Stomach (tissue), 9 donors: ENCODE results near the gene TMEM170A. TPM values are rescaled to one million over a fixed set of nuclear protein-coding genes. Genes with fewer than 3 reads are reported as not detected.
"Not testable (repeated sequence)": the region's sequence is repeated elsewhere in the genome, so short reads cannot be mapped to it uniquely, and the experiment has no call there.

Experiments used
- DNase-seq, 2 donors: peaks; one replicate each; pipeline versions ENCODE4 v3.0.0 to v3.0.0-alpha.2; 2013 to 2019
- H3K27ac ChIP-seq, 5 donors: fragments of 200-600 bp in 4 of 5; sonication (generic) in 4 of 5; one replicate each; pipeline ENCODE4 v1.5.1; 2013 to 2019; ENCODE audit warnings: mild to moderate bottlenecking in 1 of 5, moderate library complexity in 1 of 5
- H3K27me3 ChIP-seq, 3 donors: fragments of 200-600 bp; sonication (generic); one replicate each; pipeline ENCODE4 v1.5.1; 2017 to 2019; ENCODE audit warnings: mixed run types in 1 of 3
- H3K36me3 ChIP-seq, 4 donors: fragments of 200-600 bp; sonication (generic); 1 replicate in 3 of 4; 2 replicates in 1 of 4; pipeline ENCODE4 v1.5.1; 2016 to 2019
- H3K4me1 ChIP-seq, 4 donors: fragments of 200-600 bp; sonication (generic); one replicate each; pipeline ENCODE4 v1.5.1; 2016 to 2019
- H3K4me3 ChIP-seq, 4 donors: fragments of 200-600 bp; sonication (generic) in 3 of 4; one replicate each; pipeline ENCODE4 v1.5.1; 2016 to 2019; ENCODE audit warnings: mild to moderate bottlenecking in 1 of 4
- H3K9me3 ChIP-seq, 4 donors: fragments of 200-600 bp; sonication (generic); one replicate each; pipeline ENCODE4 v1.5.1; 2016 to 2019
- EP300 ChIP-seq: sonication (generic); formaldehyde crosslinking; IDR thresholded peaks from one replicate; pipeline ENCODE4 v1.6.1; 2017; ENCODE audit warnings: antibody characterized with exemption
- POLR2A ChIP-seq, 4 donors: fragments of 450-650 bp; IDR thresholded peaks; one replicate each; pipeline ENCODE4 v1.6.1; 2016; ENCODE audit warnings: antibody characterized with exemption in 4 of 4, control low read depth in 2 of 4, mild to moderate bottlenecking in 1 of 4, moderate library complexity in 1 of 4
- POLR2AphosphoS5 ChIP-seq, 3 donors: sonication (generic); formaldehyde crosslinking; IDR thresholded peaks; one replicate each; pipeline ENCODE4 v1.6.1; 2016; ENCODE audit warnings: antibody characterized with exemption in 3 of 3
- WGBS, 5 donors: extraction: QIAGEN DNeasy Blood & Tissue Kit in 3 of 5; methylation state at CpG; one replicate each; pipeline versions ENCODE4 v1.1.5 to v1.1.7; 2013 to 2018; 5-methylcytosine and 5-hydroxymethylcytosine counted together
- intact Hi-C: fragments of 100-400 bp; cut with DNase I; formaldehyde crosslinking; loops from one replicate; pipeline ENCODE4 v1.15.1; 2023; ENCODE audit warnings: low total_unique reads
- polyA plus RNA-seq, 3 donors: library from polyadenylated mRNA; stranded (reverse); fragments of 200-250 nt; gene quantifications; one replicate each; pipeline ENCODE4 v1.2.3, GENCODE V29; 2013
- total RNA-seq, 5 donors: library from RNA; depleted of rRNA; stranded (reverse); fragments of >200 nt; gene quantifications; one replicate each; pipeline versions ENCODE4 v1.1.0 to v1.2.3, GENCODE V29; 2014 to 2016
- TF ChIP-seq, protein P1 (sequence below), 7 experiments: fragments of 450-650 bp in 4 of 7; fragments of 200-600 bp in 3 of 7; sonication (generic) in 3 of 7; IDR thresholded peaks; one replicate each; pipeline ENCODE4 v1.5.1; 2016 to 2019; ENCODE audit warnings: antibody characterized with exemption in 7 of 7, control low read depth in 2 of 7, mild to moderate bottlenecking in 1 of 7
- donor health status: healthy with polysubstance abuse.
- donor health status: Bipolar disorder and iron deficiency.
- donor health status: healthy.

The TMEM170A gene
- total and polyA plus RNA-seq, 8 donors = 3.6 to 134 (median 9.6) TPM

- intact Hi-C loops = no loop called here
- no peaks in the 10 kb centered on the region for H3K27me3 ChIP-seq
- H3K4me1 ChIP-seq = peaks cover 20 to 59% (median 37%) of the 10 kb centered on the region in 4 donors
- no peak for DNase-seq
- WGBS, 5 donors = 36 to 60% (median 54%) methylated on average over 4 of the region's 4 CpGs
- no peak overlapping the region for H3K4me3 ChIP-seq
- no peaks in the 10 kb centered on the region for H3K9me3 ChIP-seq
- TF ChIP-seq, protein P1, sequence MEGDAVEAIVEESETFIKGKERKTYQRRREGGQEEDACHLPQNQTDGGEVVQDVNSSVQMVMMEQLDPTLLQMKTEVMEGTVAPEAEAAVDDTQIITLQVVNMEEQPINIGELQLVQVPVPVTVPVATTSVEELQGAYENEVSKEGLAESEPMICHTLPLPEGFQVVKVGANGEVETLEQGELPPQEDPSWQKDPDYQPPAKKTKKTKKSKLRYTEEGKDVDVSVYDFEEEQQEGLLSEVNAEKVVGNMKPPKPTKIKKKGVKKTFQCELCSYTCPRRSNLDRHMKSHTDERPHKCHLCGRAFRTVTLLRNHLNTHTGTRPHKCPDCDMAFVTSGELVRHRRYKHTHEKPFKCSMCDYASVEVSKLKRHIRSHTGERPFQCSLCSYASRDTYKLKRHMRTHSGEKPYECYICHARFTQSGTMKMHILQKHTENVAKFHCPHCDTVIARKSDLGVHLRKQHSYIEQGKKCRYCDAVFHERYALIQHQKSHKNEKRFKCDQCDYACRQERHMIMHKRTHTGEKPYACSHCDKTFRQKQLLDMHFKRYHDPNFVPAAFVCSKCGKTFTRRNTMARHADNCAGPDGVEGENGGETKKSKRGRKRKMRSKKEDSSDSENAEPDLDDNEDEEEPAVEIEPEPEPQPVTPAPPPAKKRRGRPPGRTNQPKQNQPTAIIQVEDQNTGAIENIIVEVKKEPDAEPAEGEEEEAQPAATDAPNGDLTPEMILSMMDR (IDR thresholded peaks at IDR 0.05) = no peak
- TF ChIP-seq POLR2A (IDR thresholded peaks at IDR 0.05) (no peak), EP300 (no peak), POLR2AphosphoS5 (IDR thresholded peaks at IDR 0.05) (no peak)
- no peak overlapping the region for H3K27ac ChIP-seq
- no peaks in the 10 kb centered on the region for H3K36me3 ChIP-seq
Measured at GRCh38 chr16:75458029-75458428, 6.5 kb downstream of the TMEM170A start.

DNA sequence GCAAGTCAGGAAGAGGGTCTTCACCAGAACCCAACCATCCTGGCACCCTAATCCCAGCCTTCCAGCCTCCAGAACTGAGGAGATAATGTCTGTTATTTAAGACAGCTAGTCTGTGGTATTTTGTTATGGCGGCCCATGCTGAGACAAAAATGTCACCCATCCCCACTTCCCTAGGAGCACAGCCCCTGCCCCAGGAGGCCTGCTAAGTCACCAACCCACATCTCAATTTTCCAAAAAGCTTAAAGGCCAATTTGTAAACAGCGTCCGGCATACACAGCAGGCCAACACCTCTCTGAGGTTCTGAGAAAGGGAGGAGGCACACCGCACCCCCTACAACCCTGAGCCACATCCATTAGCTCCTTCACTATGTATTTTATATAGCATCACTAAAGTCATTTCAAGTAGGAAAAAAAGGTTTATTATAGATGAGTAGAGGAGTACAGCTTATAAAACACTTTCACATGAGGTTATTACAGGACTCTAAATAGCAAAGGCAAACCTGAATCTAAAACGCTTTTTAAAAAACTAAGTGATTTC lies 6.9 kb downstream of the TMEM170A start:
- TF ChIP-seq POLR2AphosphoS5 (IDR thresholded peaks at IDR 0.05) (no peak), EP300 (no peak), POLR2A (IDR thresholded peaks at IDR 0.05) (no peak)
- TF ChIP-seq, protein P1 (IDR thresholded peaks at IDR 0.05) = no peak
- H3K27me3 ChIP-seq = no peaks in the 10 kb centered on the region
- H3K36me3 ChIP-seq = no peaks in the 10 kb centered on the region
- 80 to 84% (median 82%) methylated on average over 5 of the region's 5 CpGs for WGBS, 5 donors
- H3K4me3 ChIP-seq = no peak overlapping the region
- no peak overlapping the region for H3K27ac ChIP-seq
- no peak for DNase-seq
- intact Hi-C loops = no loop called here
- H3K4me1 ChIP-seq = peaks cover 15 to 59% (median 36%) of the 10 kb centered on the region in 4 donors
- no peaks in the 10 kb centered on the region for H3K9me3 ChIP-seq

GRCh38 chr16:75456971-75457370 lies 7.5 kb downstream of the TMEM170A start:
- Histone ChIP-seq H3K27ac (no peak overlapping the region), H3K4me3 (no peak overlapping the region), H3K27me3 (no peaks in the 10 kb centered on the region), H3K36me3 (no peaks in the 10 kb centered on the region), H3K4me1 (peaks cover 10 to 58% (median 33%) of the 10 kb centered on the region in 4 donors), H3K9me3 (no peaks in the 10 kb centered on the region)
- intact Hi-C loops = no loop called here
- 43 to 88% (median 74%) methylated on average over 1 of the region's 1 CpG for whole genome bisulfite sequencing, 5 donors
- no peak for DNase-seq
- TF ChIP-seq POLR2AphosphoS5 (IDR thresholded peaks at IDR 0.05) = no peak
- no peak for TF ChIP-seq POLR2A (IDR thresholded peaks at IDR 0.05)
- TF ChIP-seq, protein P1 (IDR thresholded peaks at IDR 0.05) = no peak
- TF ChIP-seq EP300 = no peak

DNA sequence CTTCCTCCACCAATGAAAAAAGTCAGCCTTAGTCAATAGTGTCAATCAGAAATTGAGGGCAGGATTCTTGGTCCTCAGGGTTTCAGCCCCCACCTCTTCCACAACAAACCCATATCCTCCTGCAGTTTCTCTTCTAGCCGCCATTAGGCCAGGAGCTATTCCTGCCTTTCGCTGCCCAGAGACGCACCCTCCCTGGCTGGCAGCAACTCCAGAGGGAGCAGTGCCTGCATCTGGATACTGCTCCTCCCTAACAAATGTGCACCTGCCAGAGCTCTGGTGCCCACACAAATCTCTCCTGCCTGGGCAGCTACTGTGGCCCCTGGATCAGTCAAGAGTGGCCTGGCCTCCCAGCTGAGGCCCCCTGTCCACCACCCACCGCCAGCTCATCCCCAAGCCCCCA lies 8.0 kb downstream of the TMEM170A start:
- H3K27ac ChIP-seq, H3K36me3 ChIP-seq, H3K27me3 ChIP-seq, intact Hi-C loops, H3K9me3 ChIP-seq, H3K4me3 ChIP-seq, DNase-seq: not testable (repeated sequence)
- H3K4me1 ChIP-seq = peaks cover 5 to 54% (median 29%) of the 10 kb centered on the region in 4 donors
- 83 to 97% (median 93%) methylated on average over 4 of the region's 4 CpGs for WGBS, 5 donors

DNA sequence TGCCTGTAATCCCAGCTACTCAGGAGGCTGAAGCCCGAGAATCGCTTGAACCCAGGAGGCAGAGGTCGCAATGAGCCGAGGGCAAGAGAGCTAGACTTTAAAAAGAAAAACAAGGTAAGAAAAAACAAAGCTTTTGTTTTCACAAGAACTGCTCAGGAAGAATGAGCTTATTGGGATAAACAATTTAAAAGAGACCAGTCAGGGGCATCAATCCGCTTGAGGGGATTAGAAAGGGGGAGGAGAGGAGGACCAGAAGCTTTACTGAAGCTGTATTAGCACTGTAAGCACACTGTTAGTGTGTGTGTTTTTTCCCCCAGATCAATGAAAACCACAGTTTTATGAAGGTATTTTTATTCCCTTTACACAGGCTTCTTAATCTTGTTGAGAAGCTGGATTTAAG lies 8.8 kb downstream of the TMEM170A start:
- Histone ChIP-seq H3K4me3 (no peak overlapping the region), H3K27ac (no peak overlapping the region), H3K9me3 (no peaks in the 10 kb centered on the region), H3K4me1 (peaks cover 4 to 45% (median 22%) of the 10 kb centered on the region in 4 donors), H3K36me3 (peaks cover 0 to 12% (median 9%) of the 10 kb centered on the region in 4 donors), H3K27me3 (no peaks in the 10 kb centered on the region)
- intact Hi-C loops = no loop called here
- no peak for DNase-seq
- TF ChIP-seq, protein P1 (IDR thresholded peaks at IDR 0.05) = no peak
- TF ChIP-seq POLR2A (IDR thresholded peaks at IDR 0.05) (no peak), EP300 (no peak), POLR2AphosphoS5 (IDR thresholded peaks at IDR 0.05) (no peak)
- 53 to 79% (median 77%) methylated on average over 5 of the region's 5 CpGs for WGBS, 5 donors
